Loucy (cell line): ENCODE results near the gene UBE2Q1.

ENCODE experiments used
- CTCF ChIP-seq: fragments of 200-600 bp; sonication (generic); conservative IDR thresholded peaks from 2 replicates; pipeline ENCODE4 v1.5.1; 2014; ENCODE audit warnings: mild to moderate bottlenecking, antibody characterized with exemption, low read length
- EZH2phosphoT487 ChIP-seq: fragments of 200-600 bp; IDR thresholded peaks from 2 replicates; pipeline ENCODE4 v1.6.1; 2018; ENCODE audit warnings: antibody characterized with exemption, mild to moderate bottlenecking, moderate library complexity, borderline replicate concordance

- TF ChIP-seq EZH2phosphoT487 (no peak), CTCF (no peak)
Measured at GRCh38 chr1:154584267-154584994, 26.0 kb upstream of the UBE2Q1 start.
